Activated CD8-positive, alpha-beta T cell treated with anti-CD3 and anti-CD28 coated beads for 36 hours (primary cell): ENCODE results near the gene ST6GALNAC5. TPM values are rescaled to one million over a fixed set of nuclear protein-coding genes. Genes with fewer than 3 reads are reported as not detected.

Experiments used
- ATAC-seq: fragments of 200-7000 bp; cut with Tn5 transposase; one replicate; pipeline ENCODE4 v1.10.0; 2021; ENCODE audit warnings: mild to moderate bottlenecking, moderate library complexity
- CTCF ChIA-PET: fragments of 350-600 bp; sonication (Branson Sonifier 250); formaldehyde crosslinking; loops from one replicate; lab custom pipeline; 2021; ENCODE audit warnings: antibody characterized with exemption; lab: Charles Lee
- POLR2A ChIA-PET: fragments of 350-600 bp; sonication (Branson Sonifier 250); formaldehyde crosslinking; loops from one replicate; lab custom pipeline; 2021; ENCODE audit warnings: antibody characterized with exemption; lab: Charles Lee
- DNase-seq: peaks from one replicate; pipeline ENCODE4 v3.0.0-alpha.2; 2020
- H3K27ac Mint-ChIP-seq: one replicate; pipeline ENCODE4 v1.8.0; 2021; ENCODE audit warnings: mild to moderate bottlenecking, mixed read lengths
- H3K27me3 Mint-ChIP-seq: one replicate; pipeline ENCODE4 v1.8.0; 2021; ENCODE audit warnings: mixed read lengths
- H3K36me3 Mint-ChIP-seq: one replicate; pipeline ENCODE4 v1.8.0; 2021; ENCODE audit warnings: low read depth, mixed read lengths
- H3K4me1 Mint-ChIP-seq: one replicate; pipeline ENCODE4 v1.8.0; 2021; ENCODE audit warnings: low read depth, mixed read lengths
- H3K4me3 Mint-ChIP-seq: one replicate; pipeline ENCODE4 v1.8.0; 2021; ENCODE audit warnings: mild to moderate bottlenecking, moderate library complexity, mixed read lengths
- H3K9me3 Mint-ChIP-seq: one replicate; pipeline ENCODE4 v1.8.0; 2021; ENCODE audit warnings: mixed read lengths
- intact Hi-C: fragments of 100-400 bp; cut with micrococcal nuclease; formaldehyde crosslinking; loops from one replicate; pipeline ENCODE4 v1.10.0; 2022
- total RNA-seq, 2 experiments: library from RNA; stranded (reverse); gene quantifications; one replicate each; pipeline ENCODE4 v1.2.3, GENCODE V29; 2021
- TF ChIP-seq, protein P1 (sequence below): fragments of 200-600 bp; IDR thresholded peaks from one replicate; pipeline ENCODE4 v1.8.0; 2022; ENCODE audit warnings: antibody characterized with exemption, mild to moderate bottlenecking

ST6GALNAC5 gene
- total RNA-seq, 2 experiments from 2014 or later = not detected

DNA sequence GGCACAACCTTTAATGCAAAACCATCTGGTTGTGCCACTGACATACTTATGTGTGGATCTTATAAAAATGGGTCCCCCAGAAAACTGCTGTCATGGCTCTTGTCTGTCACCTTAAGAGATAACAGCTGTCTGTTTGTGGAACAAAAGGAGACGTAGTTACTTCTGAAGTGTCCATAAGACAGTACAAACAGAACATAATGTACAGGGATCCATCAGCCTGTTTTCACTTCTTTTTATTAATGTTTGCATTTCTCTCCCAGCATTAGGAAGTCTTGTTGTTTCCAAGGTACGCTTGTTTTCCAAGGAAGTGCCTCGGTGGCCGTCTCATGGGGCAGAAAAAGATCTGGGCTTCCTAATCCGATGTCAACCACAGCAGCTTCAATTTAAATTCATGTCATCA, 11.2 kb upstream of the ST6GALNAC5 start:
- ATAC-seq = no peak
- H3K9me3 Mint-ChIP-seq = no peaks in the 10 kb centered on the region
- ChIA-PET CTCF (no interaction called here), POLR2A (no interaction called here)
- H3K36me3 Mint-ChIP-seq = no peaks in the 10 kb centered on the region
- no peak overlapping the region for H3K27ac Mint-ChIP-seq
- no peak for DNase-seq
- H3K4me1 Mint-ChIP-seq = no peaks in the 10 kb centered on the region
- H3K27me3 Mint-ChIP-seq = peaks cover 5% of the 10 kb centered on the region
- intact Hi-C loops = no loop called here
- no peak overlapping the region for H3K4me3 Mint-ChIP-seq
- TF ChIP-seq, protein P1, sequence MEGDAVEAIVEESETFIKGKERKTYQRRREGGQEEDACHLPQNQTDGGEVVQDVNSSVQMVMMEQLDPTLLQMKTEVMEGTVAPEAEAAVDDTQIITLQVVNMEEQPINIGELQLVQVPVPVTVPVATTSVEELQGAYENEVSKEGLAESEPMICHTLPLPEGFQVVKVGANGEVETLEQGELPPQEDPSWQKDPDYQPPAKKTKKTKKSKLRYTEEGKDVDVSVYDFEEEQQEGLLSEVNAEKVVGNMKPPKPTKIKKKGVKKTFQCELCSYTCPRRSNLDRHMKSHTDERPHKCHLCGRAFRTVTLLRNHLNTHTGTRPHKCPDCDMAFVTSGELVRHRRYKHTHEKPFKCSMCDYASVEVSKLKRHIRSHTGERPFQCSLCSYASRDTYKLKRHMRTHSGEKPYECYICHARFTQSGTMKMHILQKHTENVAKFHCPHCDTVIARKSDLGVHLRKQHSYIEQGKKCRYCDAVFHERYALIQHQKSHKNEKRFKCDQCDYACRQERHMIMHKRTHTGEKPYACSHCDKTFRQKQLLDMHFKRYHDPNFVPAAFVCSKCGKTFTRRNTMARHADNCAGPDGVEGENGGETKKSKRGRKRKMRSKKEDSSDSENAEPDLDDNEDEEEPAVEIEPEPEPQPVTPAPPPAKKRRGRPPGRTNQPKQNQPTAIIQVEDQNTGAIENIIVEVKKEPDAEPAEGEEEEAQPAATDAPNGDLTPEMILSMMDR = no peak

DNA sequence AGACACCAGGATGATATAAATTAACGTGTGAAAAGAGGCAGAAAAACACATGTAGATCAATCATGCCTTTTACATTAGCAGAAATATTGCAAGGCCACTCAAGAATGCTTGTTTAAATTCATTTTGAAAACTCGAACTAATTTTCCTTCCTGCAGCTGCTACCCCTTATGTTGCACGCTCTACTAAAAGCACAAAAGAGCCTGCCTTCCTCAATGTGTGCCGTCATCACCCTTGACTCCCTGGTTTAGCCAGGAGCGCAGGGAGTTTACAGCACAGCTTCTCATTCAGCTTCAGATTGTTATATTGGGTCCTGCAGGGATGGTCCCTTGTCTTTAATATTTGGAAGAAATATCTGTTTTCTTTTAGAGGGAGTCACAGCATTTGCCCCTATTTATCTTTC, 10.1 kb upstream of the ST6GALNAC5 start:
- H3K27me3 Mint-ChIP-seq = peaks cover 5% of the 10 kb centered on the region
- no peaks in the 10 kb centered on the region for H3K4me1 Mint-ChIP-seq
- H3K36me3 Mint-ChIP-seq = no peaks in the 10 kb centered on the region
- H3K27ac Mint-ChIP-seq = no peak overlapping the region
- no peak overlapping the region for H3K4me3 Mint-ChIP-seq
- intact Hi-C loops = no loop called here
- DNase-seq (no peak), ATAC-seq (no peak)
- TF ChIP-seq, protein P1 = no peak
- H3K9me3 Mint-ChIP-seq = no peaks in the 10 kb centered on the region
- POLR2A ChIA-PET = no interaction called here
- CTCF ChIA-PET = no interaction called here

DNA sequence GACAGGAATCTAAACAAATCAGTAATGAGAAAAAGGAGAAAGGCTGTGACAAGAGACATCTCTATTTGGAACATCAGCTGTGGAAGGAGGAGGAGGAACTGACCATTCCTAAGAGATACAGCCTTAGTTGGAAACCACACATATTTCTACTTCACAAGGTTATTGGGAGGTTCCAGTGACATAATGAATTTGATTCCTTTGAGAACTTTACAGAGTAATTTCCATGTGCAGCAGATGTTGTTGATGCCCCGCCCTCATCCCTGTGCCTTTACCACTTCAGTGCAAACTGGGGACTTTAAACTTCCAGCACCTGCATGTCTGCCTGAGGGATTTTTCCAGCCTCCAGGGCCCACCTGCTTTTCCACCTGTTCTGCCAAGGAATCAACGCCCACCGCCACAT, 9.3 kb upstream of the ST6GALNAC5 start:
- intact Hi-C loops = no loop called here
- CTCF ChIA-PET = no interaction called here
- no peak for DNase-seq
- POLR2A ChIA-PET = no interaction called here
- ATAC-seq = no peak
- Mint-ChIP-seq H3K9me3 (no peaks in the 10 kb centered on the region), H3K4me3 (no peak overlapping the region), H3K4me1 (no peaks in the 10 kb centered on the region), H3K36me3 (no peaks in the 10 kb centered on the region), H3K27ac (no peak overlapping the region), H3K27me3 (peaks cover 7% of the 10 kb centered on the region)
- TF ChIP-seq, protein P1 = no peak

DNA sequence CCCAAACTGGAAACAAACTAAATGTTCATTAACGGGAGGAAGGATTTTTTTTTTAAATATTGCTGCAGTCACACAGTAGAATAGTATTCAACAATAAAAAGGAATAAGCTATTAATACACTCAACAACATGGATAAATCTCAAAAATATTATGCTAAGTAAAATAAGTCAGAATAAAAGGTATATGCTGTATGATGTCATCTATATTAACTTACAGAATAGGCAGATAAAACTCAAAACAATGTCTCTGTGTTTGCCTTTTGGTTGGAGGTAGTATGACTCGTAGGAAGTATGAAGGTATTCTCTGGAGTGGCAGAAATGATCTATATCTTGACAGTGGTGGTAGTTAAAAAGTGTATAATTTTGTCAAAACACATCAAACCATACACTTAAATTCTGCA, 6.1 kb upstream of the ST6GALNAC5 start:
- Mint-ChIP-seq H3K27me3 (peaks cover 19% of the 10 kb centered on the region), H3K27ac (no peak overlapping the region), H3K4me1 (no peaks in the 10 kb centered on the region), H3K4me3 (no peak overlapping the region), H3K36me3 (no peaks in the 10 kb centered on the region), H3K9me3 (no peaks in the 10 kb centered on the region)
- ChIA-PET POLR2A (no interaction called here), CTCF (no interaction called here)
- TF ChIP-seq, protein P1 = no peak
- ATAC-seq (no peak), DNase-seq (no peak)
- intact Hi-C loops = no loop called here

DNA sequence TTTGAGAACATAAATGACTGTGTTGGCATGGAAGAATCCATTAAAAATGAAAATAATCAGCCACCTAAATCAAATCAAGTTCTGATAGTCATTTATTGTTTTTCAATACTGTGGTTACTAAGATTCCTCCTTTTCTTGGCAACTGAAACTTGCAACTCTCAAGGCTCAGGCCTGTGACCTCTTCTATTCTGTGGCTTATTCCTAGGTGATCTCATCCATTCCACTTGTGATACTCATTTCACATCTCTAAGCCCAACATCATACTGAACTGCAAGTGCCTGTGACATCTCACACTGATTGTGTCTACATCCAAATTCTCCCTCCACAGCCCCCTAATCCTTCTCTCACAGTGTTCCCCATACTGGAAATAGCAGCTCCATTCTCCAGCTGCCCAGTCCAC, 4.8 kb upstream of the ST6GALNAC5 start:
- no peaks in the 10 kb centered on the region for H3K36me3 Mint-ChIP-seq
- H3K9me3 Mint-ChIP-seq = no peaks in the 10 kb centered on the region
- ChIA-PET CTCF (no interaction called here), POLR2A (no interaction called here)
- H3K4me1 Mint-ChIP-seq = peaks cover 3% of the 10 kb centered on the region
- no peak overlapping the region for H3K4me3 Mint-ChIP-seq
- no peak overlapping the region for H3K27ac Mint-ChIP-seq
- TF ChIP-seq, protein P1 = no peak
- ATAC-seq = no peak
- DNase-seq = no peak
- intact Hi-C loops = no loop called here
- peaks cover 30% of the 10 kb centered on the region for H3K27me3 Mint-ChIP-seq
